Measurements from ENCODE around the gene ATIC.

ATIC gene

DNA sequence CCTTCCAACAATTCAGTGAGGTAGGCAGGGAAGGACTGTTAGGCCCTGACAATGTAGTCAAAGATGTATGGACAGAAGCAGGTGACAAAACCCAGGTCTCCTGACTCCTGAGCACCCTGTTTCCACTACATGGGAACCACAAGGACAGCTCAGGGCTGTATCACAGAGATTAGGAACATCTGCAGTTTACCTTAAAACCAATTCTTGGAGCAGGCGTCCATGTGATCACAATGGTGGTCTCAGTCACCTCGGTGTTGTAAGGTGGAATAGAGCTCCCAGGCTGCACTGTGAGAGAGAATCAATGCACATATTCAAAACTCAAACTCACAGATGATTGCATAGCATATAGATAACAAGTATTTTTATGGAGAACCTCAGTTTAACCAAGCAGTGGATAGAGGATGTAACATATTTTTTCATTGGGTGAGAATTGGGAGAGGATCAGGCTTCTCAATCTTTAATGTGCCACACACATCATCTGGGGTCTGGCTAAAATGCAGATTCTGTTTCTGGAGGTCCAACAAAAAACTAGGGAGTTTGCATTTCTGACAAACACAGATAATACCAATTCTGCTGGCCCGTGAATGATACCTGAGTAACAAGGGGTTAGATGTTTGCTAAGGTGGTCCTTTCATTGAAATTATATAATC lies 87.3 kb downstream of the ATIC start:
- no peak for DNase-seq (ENCODE audit: low read depth in 2 of 2)

Data from stimulated activated CD4-positive, alpha-beta T cell treated with anti-CD3 and anti-CD28 coated beads, Interleukin-1b, Interleukin-23, amount 100 ng/mL, for 1 hour (primary cell).